Measurements from ENCODE around the gene LIX1L.

LIX1L gene

DNA sequence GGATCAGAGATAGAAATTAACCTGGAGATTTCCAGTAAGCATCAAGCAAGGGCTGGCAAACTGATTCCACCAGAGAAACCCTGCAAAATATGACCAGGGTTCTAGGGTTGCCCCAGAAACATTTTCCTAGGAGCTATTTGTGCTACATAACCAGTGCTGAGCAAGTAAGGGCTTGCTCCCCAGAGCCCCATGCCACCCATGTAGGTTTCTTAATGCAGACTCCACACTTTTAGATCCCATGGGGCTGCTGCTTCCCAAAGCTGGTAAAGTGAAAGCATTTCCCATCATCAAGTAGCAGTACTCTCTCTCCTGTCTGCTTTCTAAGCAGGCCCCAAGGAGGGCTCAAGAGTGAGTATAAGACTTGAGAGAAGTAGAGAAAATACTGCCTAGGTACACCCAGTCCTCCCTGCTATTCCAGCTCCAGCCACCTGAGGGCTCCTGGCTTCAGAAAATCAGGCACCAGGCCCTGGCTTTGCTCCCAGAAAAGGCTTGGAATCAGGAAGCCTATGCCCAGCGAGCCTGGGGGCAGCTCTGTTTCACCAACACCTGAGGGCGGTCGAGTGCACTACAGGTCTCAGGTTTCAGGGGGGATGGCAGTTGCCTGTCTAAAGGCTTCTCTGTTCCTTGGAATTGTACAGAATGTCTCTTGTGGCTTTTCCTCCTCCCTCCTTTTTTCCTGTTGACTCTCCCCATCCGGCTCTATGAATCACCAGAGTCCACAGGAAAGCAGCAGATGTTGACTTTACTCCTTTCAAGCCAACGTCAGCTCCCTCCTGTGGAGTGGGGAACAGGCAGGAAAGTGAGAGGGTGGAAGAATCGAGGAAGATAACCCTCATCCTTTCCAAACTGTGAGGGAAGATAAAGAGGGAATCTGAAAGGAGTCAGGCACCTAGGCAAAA, 66.0 kb downstream of the LIX1L start:
- Histone ChIP-seq H3K9me3 (ENCODE audit: insufficient read depth, low read depth, low read length) (no peaks in the 10 kb centered on the region), H3K27me3 (ENCODE audit: insufficient read depth, low read length, poor library complexity, severe bottlenecking) (no peaks in the 10 kb centered on the region), H3K79me2 (ENCODE audit: insufficient read depth, low read length) (no peaks in the 10 kb centered on the region), H3K4me3 (ENCODE audit: low read length, poor library complexity, severe bottlenecking) (no peak overlapping the region), H3K36me3 (ENCODE audit: insufficient read depth, low read length) (no peaks in the 10 kb centered on the region), H2AFZ (ENCODE audit: low read length) (peak overlapping the region; percentile 52), H3K4me1 (ENCODE audit: insufficient read depth, low read length, poor library complexity, severe bottlenecking) (no peaks in the 10 kb centered on the region), H3F3A (ENCODE audit: low read depth) (no peaks in the 10 kb centered on the region), H4K20me1 (ENCODE audit: insufficient read depth, low read length, poor library complexity, severe bottlenecking) (no peaks in the 10 kb centered on the region), H3K4me2 (ENCODE audit: low read depth, low read length, poor library complexity, severe bottlenecking) (no peak overlapping the region), H3K9me2 (replicated peaks; ENCODE audit: low read depth, low read length) (no peaks in the 10 kb centered on the region), H3K9ac (ENCODE audit: low read depth, low read length, poor library complexity, severe bottlenecking) (peak overlapping the region; percentile 33)
- TF ChIP-seq, protein P1, sequence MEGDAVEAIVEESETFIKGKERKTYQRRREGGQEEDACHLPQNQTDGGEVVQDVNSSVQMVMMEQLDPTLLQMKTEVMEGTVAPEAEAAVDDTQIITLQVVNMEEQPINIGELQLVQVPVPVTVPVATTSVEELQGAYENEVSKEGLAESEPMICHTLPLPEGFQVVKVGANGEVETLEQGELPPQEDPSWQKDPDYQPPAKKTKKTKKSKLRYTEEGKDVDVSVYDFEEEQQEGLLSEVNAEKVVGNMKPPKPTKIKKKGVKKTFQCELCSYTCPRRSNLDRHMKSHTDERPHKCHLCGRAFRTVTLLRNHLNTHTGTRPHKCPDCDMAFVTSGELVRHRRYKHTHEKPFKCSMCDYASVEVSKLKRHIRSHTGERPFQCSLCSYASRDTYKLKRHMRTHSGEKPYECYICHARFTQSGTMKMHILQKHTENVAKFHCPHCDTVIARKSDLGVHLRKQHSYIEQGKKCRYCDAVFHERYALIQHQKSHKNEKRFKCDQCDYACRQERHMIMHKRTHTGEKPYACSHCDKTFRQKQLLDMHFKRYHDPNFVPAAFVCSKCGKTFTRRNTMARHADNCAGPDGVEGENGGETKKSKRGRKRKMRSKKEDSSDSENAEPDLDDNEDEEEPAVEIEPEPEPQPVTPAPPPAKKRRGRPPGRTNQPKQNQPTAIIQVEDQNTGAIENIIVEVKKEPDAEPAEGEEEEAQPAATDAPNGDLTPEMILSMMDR (conservative IDR thresholded peaks at IDR 0.05; ENCODE audit: low read length), result peak; percentile 94
- no peak for TF ChIP-seq EZH2phosphoT487 (IDR thresholded peaks at IDR 0.05; ENCODE audit: borderline replicate concordance)

DNA sequence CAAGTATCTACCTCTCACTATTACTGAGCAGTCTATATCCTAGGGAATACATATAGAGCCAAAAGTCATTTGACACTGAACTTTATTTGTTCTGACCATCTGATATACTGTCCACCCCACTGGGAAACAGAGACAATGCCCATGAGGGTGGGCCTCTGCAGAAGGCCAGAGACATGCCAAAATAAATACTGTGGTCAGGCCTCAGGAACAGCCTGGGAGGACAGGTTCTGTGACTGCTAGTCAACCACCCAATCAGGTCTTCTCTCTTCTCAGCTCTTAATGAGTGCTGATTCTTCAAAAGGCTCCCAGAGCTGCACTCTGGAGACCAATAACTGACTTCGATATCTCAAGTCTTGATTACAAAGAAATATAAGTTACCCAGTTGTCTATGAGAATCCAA, 66.7 kb downstream of the LIX1L start:
- no peaks in the 10 kb centered on the region for H3K9me2 ChIP-seq (replicated peaks; ENCODE audit: low read depth, low read length)
- peak overlapping the region; percentile 33 for H3K9ac ChIP-seq (ENCODE audit: low read depth, low read length, poor library complexity, severe bottlenecking)
- no peaks in the 10 kb centered on the region for H3K9me3 ChIP-seq (ENCODE audit: insufficient read depth, low read depth, low read length)
- H3K27me3 ChIP-seq (ENCODE audit: insufficient read depth, low read length, poor library complexity, severe bottlenecking), result no peaks in the 10 kb centered on the region
- no peaks in the 10 kb centered on the region for H3K79me2 ChIP-seq (ENCODE audit: insufficient read depth, low read length)
- TF ChIP-seq EZH2phosphoT487 (IDR thresholded peaks at IDR 0.05; ENCODE audit: borderline replicate concordance), result no peak
- TF ChIP-seq, protein P1 (conservative IDR thresholded peaks at IDR 0.05; ENCODE audit: low read length), result no peak
- H3F3A ChIP-seq (ENCODE audit: low read depth), result no peaks in the 10 kb centered on the region
- H3K4me1 ChIP-seq (ENCODE audit: insufficient read depth, low read length, poor library complexity, severe bottlenecking), result no peaks in the 10 kb centered on the region
- no peaks in the 10 kb centered on the region for H3K36me3 ChIP-seq (ENCODE audit: insufficient read depth, low read length)
- H3K4me2 ChIP-seq (ENCODE audit: low read depth, low read length, poor library complexity, severe bottlenecking), result no peak overlapping the region
- peak overlapping the region; percentile 52 for H2AFZ ChIP-seq (ENCODE audit: low read length)
- no peak overlapping the region for H3K4me3 ChIP-seq (ENCODE audit: low read length, poor library complexity, severe bottlenecking)
- no peaks in the 10 kb centered on the region for H4K20me1 ChIP-seq (ENCODE audit: insufficient read depth, low read length, poor library complexity, severe bottlenecking)

DNA sequence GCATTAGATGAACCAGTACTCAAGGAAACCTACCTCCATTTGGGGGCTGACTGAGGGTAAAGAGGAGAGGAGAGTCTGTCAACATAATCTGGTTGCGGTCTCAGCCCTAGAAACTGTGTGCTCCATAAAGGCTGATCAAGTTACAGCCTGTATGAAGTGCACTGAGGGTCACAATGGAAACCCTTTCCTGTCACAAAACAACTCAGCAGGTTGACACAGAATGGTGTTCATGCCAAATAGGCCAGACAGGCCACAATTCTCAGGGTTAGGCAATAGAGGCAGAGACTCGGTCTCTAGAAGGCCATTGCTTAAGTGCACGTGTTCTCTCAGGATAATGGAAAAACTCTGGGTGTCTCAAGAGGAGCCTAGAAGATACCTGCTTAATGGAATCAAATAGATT, 68.1 kb downstream of the LIX1L start:
- no peak overlapping the region for H3K9ac ChIP-seq (ENCODE audit: low read depth, low read length, poor library complexity, severe bottlenecking)
- H3K36me3 ChIP-seq (ENCODE audit: insufficient read depth, low read length), result no peaks in the 10 kb centered on the region
- no peak overlapping the region for H3K4me3 ChIP-seq (ENCODE audit: low read length, poor library complexity, severe bottlenecking)
- H3K4me1 ChIP-seq (ENCODE audit: insufficient read depth, low read length, poor library complexity, severe bottlenecking), result peaks cover 5% of the 10 kb centered on the region
- TF ChIP-seq EZH2phosphoT487 (IDR thresholded peaks at IDR 0.05; ENCODE audit: borderline replicate concordance), result no peak
- TF ChIP-seq, protein P1 (conservative IDR thresholded peaks at IDR 0.05; ENCODE audit: low read length), result no peak
- H3K9me3 ChIP-seq (ENCODE audit: insufficient read depth, low read depth, low read length), result no peaks in the 10 kb centered on the region
- no peaks in the 10 kb centered on the region for H4K20me1 ChIP-seq (ENCODE audit: insufficient read depth, low read length, poor library complexity, severe bottlenecking)
- H3K79me2 ChIP-seq (ENCODE audit: insufficient read depth, low read length), result no peaks in the 10 kb centered on the region
- no peaks in the 10 kb centered on the region for H3F3A ChIP-seq (ENCODE audit: low read depth)
- H2AFZ ChIP-seq (ENCODE audit: low read length), result no peak overlapping the region
- no peak overlapping the region for H3K4me2 ChIP-seq (ENCODE audit: low read depth, low read length, poor library complexity, severe bottlenecking)
- no peaks in the 10 kb centered on the region for H3K9me2 ChIP-seq (replicated peaks; ENCODE audit: low read depth, low read length)
- peaks cover 5% of the 10 kb centered on the region for H3K27me3 ChIP-seq (ENCODE audit: insufficient read depth, low read length, poor library complexity, severe bottlenecking)

Data from Loucy (cell line).